GM18867 (cell line): ENCODE results near the gene DCBLD1.
"Not testable (repeated sequence)": the region's sequence is repeated elsewhere in the genome, so short reads cannot be mapped to it uniquely, and the experiment has no call there.

ENCODE experiments used
- ATAC-seq: cut with Tn5 transposase; IDR thresholded peaks from one replicate; pipeline ENCODE4 v1.9.1; 2021; ENCODE audit warnings: mild to moderate bottlenecking, moderate library complexity; ENCODE audit not compliant: unreplicated experiment

The DCBLD1 gene

DNA sequence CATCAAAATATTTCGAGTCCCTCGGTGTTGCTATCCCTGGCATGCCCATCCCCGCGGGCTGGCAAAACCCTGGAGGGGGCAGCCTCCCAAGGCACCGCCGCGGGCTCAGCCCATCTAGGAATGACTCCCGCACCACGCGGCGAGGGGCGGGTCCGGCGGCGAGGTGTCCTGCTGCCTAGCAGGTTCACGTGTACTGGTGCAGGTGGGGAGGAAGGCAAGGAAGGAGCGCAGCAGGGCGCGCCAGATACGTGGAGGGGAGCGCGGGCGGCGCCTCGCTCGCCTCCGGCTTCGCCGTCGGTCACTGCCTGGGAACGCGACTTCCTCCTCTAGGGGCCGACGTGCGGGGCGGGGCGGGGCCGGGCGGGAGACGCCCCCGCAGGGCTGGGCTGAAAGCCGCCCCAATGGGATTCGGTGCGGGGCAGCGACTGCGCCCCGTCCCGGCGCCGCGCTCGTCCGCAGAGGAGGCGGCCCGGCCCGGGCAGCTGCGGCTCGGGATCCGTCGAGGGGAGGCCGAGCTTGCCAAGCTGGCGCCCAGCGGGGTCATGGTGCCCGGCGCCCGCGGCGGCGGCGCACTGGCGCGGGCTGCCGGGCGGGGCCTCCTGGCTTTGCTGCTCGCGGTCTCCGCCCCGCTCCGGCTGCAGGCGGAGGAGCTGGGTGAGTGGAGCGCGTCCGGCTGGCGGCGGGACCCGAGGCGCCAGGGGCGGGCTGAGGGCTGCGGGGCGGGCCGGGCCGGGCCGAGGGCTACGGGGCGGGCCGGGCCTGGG, at the start of gene DCBLD1:
TSS of gene DCBLD1 (plus strand) at position 435 of the 764 bp plus-strand sequence. CDS start at position 543, 108 bp downstream.
- ATAC-seq, result peak; percentile 75

DNA sequence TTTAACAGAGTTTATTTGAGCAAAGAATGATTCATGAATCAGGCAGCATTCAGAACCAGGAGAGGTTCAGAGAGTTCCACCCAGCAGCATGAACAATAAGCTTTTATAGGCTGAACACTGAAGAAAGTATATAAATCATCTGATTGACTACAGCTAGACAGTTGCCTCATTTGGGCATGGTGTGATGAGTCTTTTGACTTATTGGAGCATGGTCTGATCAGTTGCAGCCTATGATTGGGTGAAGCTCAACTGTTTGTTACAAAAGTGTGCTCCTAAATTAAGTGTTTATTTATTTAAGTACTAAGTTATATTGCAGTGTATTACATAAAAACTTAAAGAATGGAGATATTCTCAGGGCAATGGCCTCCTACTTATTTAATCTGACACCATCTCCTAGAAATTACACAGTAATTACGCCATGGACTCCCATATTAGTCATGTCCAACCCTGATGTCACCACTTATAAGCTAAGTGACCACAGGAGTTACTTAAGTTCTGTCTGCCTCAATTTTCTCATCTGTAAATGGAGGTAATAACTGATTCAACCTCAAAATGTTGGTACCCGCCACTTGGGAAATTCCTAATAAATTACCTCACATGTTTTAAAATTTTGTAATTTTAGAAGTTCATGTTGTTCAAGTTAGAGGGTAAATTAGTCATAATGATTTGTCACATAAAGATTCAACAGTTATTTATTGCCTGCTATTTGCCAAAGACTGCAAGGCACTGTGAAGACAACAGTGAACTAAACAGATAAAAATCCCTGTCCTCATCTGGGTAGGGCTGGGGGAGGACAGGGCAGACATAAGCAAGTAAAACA, 41.6 kb upstream of the DCBLD1 start:
- ATAC-seq, result no peak

DNA sequence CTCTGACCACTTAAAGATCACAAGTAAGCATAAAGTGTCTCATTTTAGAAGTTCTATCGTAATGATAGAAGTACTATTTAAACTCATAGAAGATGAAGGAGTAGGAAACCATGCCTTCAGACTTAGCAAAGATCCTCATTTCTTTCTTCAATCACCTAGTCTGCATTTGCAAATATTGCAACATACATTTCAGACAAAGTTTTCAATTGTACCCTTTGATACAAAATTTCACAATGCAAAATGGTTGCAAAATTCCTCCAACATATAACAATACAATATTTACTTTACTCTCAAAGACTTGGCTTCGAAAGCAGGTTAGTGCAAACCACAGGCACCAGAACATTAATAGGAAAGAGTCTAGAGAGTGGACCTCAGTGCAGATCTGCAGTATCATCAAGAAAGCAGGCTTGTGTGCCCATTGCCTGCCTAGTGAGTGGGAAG, 40.6 kb upstream of the DCBLD1 start:
- no peak for ATAC-seq

DNA sequence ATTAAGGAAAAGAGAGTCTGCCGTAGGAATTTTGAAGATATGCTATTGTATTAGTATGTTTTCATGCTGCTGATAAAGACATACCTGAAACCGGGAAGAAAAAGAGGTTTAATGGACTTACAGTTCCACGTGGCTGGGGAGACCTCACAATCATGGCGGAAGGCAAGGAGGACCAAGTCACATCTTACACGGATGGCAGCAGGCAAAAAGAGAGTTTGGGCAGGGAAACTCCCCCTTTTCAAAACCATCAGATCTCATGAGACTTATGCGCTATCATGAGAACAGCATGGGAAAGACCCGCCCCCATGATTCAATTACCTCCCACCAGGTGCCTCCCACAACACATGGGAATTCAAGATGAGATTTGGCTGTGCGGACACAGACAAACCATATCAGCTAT, 40.2 kb upstream of the DCBLD1 start:
- not testable (repeated sequence) for ATAC-seq

DNA sequence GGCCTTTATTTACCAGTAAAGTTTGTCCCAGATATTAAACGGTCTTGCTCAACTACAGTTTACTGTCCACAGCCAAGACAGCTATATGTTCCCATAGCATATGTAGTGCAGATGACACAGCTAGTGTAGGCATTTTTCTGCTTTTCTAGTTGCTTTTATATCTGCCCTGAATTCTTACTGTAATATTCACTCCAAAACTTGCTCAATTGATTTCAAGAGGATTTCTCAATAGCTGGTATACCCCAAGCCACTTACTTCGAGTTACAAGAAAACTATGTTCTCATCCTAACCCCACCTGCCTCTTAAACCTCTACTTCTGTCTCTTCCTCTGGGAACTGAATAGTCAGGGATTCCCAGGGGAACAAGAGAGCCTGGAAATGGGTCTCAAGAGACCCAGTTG, 37.9 kb upstream of the DCBLD1 start:
- no peak for ATAC-seq

DNA sequence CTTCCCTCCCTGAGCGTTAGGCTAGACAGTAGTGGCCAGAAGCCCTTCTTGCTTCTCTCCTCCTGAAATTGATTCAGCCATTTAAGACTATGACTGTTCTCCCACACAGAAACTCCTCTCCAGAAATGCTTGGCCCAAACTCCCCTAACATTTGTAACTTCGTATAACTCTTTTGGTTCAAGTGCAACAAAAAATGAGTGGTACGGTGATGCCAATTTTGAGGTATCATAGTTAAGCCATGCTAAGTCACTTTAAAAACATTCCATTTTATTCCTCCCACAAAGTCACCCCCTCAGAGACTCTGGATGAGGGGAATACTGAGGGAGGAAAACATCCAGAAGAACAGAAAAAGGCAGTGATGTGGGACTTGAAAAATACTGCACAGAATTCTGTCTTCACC, 35.6 kb upstream of the DCBLD1 start:
- no peak for ATAC-seq

DNA sequence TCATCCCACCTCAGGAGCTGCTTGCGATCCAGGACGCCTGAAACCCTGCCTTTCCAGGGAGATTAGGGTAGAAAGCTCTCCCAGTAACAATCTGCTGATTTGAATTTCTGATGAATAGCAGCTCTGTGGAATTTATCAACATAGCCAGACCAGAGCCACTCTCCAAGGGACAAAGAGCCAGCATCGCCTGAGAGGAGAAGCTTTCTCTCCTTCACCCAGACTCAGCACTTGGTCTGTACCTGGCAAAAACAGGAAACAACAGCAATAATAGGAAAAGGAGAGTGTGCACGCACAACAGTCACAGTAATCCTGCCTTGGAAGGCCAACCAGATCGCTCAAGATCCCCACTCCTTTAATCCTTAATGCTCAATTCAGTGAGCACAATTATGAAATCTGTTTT, 34.5 kb upstream of the DCBLD1 start:
- no peak for ATAC-seq

DNA sequence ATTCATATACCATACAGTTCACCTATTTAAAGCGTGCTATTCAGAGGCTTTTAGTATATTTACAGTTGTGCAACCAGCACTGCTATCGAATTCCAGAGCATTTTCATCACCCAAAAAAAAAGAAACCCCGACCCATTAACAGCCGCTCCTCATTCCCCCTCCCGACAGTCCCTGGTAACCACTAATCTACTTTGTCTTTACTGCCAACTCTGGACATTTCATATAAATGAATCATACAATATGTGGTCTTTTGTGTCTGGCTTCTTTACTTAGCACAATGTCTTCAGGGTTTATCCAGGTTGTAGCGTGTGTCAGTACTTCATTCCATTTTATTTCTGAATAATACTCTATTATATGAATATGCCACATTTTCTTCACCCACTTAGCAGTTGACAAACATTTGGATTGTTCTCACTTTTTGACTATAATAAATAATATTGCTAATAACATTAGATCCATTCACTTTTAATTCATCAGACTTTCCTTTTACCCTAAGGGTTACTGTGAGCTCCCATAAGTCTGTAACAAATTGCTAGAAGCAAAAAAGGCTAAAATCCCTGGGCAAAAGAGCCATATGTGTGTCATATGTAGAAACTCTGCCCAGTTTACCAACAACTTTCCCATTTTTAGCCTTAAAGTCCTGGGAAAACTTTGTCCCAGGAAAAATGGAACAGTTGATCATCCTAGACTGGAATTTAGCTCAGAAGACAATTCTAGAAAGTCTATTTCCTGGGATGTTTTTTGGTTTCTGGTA, 33.6 kb upstream of the DCBLD1 start:
- no peak for ATAC-seq

DNA sequence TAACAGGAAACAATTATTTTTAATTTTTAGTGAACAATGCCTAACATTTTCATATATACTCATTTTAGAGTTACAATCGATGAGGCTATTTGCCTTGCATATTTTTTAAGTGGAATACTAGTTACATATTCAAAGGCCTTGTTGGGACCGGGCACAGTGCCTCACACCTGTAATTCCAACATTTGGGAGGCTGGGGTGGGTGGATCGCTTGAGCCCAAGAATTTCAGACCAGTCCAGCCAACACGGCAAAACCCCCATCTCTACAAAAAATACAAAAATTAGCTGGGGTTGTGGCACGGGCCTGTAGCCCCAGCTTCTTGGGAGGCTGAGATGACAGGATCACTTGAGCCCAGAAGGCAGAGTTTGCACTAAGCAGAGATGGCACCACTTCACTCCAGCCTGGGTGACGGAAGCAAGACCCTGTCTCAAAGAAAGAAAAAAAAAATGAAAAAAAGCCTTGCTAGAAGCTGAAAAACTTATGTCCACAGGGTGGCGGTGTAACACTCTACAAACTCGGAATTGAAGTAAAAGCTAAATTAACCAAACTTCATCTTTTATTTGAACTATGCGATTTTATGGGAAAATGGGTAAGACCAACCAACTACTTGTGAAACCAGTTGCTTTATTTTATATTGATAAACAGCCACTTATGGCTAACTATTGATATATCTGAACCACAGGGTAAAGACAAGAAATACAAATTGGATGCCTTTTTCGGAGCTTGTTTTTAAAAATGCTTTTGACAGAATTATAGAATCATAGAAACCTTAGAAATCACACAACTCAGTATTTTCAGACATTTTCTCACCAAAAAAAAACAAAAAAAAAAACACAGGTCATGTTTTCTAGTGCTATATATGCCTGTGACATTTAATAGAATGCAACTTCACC, 32.7 kb upstream of the DCBLD1 start:
- ATAC-seq, result no peak

DNA sequence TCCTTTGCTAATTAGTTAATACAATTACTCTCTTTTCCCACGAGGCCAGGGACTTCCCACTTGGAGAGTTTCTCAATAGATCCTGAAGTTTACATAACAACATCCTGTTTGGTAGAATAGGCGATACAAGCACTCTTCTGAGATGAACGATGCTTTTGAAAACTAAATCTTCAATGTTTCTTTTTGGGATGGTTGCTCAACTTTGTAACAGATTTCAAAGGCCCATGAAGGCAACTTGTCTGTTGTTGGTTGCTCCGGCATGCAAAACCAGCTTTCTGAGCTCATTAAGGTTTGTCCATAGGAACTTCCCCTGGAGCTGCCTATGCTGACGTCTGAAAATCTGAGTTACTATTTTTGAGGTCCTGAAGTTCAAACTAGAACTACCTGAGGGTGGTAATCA, 30.8 kb upstream of the DCBLD1 start:
- no peak for ATAC-seq

DNA sequence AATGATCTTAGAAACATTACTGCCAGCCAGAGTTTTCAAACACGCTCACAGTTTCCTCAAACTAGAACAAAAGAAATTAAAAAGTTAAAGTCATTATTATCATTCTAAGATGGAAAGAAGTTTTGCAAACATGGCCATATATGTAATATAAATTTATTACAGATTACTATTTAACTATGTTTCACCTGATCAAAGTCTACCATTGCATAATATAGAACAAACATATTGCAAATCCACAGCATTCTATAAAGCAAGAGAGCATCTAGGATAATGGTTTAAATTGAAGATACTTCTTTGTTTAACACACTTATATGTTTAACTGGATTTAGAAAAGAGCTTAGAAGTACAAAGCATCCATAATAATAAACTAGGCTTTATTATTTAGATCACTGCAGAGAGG, 26.2 kb upstream of the DCBLD1 start:
- no peak for ATAC-seq

DNA sequence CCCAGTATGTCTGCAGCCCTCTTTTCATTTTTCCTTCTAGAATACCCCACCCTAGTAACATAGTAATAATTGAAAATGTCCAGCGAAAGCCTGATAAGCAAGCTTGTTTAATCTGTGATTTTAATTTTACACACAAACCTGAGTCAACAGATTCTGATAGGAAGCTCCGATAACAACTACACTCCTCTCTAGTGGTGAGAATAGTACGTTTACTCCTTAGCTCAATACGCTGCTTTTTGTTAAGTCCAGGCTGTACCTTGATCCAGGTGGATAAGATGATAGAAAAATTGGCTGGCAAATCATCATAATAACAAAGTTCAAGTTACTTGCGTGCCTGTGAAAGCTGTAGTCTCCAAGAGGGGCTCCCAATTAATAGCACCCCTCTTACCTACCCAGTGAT, 25.5 kb upstream of the DCBLD1 start:
- no peak for ATAC-seq

DNA sequence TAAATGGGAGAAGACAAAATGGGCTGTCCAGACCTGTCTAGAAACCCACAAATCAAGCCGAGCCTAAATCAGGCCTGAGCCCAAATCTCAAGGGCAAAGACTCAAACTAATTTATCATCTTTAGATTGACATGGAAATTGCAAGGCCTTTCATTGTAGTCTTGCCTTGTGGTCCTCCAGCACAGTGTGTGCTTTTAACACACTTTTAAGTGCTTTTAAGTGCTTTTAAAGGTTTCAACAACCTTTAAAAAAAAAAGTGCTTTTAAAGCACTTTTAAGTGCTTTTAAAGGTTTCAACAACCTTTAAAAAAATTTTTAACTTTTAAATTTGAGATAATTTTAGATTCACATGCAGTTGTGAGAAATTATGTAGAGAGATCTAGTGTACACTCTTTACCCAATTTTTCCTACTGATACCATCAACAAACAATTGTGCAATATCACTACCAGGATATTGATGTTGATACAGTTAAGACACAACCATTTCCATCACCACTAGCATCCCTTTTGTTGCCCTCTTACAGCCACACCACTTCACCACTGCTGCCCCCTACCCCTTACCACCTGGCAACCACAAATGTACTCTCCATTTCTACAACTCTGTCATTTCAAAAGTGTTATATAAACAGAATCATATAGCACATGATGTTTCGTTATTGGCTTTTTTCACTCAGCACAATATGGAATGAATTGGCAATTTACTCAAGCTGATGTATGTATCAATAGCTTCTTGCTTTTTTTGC, 23.1 kb upstream of the DCBLD1 start:
- ATAC-seq, result no peak

DNA sequence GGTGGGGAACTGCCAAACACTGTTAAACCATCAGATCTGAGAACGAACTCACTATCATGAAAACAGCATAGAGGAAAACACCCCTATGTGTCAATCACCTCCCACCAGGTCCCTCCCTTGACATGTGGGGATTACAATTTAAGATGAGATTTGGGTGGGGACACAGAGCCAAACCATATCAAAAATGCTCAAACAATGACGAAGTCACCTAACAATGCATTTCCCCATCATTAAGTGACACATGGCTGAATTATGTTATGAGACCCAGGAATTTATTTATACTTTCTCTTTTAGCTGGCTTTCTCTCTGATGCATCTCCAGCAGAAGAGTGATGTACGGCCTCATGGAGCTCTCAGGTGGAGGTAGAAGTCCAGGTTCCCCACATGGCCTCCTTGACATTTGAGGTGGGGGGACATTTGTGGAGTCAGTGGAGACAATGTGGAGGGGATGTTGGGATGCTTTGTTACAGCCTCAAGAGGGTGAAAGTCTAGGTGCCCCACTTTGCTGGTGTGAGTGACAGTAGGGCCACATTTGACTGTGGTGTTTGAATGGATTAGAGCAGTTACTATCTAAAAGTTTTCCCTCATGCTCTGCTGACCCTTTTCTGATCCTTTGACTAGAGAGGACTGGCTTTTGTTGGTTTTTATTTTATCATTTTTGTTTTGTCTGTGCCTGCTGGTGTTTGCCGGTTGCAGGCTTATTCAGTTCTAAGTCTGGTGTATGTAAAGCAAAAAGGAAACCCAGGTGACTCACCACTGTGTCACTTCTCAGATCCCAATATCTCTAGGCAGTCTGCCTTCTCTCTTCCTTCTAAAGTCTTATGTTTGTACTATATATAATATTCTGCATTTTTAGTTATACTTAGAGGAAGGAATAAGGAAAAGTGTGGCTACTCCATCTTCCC, 18.5 kb upstream of the DCBLD1 start:
- ATAC-seq, result peak; percentile 85

DNA sequence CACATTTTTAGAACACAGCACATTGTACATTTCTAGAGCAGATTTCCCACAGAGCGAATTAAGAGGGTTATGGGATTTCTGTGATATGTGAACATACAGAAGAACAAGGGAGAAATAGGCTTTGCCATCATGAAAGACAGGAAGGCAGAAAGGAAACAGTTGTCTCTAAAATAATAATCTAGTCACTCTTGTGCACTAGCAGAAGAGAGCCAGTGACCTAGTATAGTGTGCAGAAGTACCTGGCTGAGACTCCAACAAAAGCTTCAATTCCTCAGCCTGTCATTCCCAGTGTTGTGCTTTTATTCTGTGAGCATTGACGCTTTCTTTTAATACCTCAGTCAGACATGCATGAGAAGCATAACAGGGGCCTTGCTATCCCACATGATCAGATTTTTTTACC, 17.8 kb upstream of the DCBLD1 start:
- no peak for ATAC-seq

DNA sequence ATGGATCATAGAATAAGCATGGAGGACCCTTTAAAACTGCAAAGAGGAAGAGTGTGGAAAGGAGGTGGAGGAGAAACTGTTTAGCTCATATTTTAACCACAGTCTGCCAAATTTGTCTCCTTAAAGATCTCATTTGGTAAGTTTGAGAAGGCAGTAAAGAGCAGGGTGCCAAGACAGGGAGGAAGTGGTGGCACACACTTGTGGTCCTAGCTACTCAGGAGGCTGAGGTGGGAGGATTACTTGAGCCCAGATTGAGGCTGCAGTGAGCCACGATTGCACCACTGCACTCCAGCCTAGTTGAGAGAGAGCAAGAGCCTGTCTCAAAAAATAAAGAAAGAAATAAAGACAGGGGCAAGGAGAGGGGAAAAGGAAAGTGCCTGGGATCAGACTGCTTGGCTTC, 16.8 kb upstream of the DCBLD1 start:
- ATAC-seq, result no peak

DNA sequence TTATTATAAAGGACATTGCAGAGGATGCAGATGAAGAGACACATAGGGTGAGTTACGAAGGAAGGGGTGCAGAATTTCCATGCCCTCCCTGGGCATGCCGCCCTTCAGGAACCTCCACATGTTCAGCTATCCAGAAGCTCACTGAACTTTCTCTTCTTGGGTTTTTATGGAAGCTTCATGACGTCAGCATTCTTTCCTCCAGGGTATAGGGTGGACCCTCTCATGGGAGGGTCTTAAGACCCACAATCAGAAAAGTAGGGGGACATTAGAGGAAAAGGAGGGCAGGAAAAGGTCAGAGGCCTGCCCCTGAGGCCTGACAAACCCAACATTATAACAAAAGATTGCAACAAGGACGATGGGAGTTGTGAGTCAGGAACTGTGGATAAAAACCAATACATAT, 14.6 kb upstream of the DCBLD1 start:
- ATAC-seq, result no peak

DNA sequence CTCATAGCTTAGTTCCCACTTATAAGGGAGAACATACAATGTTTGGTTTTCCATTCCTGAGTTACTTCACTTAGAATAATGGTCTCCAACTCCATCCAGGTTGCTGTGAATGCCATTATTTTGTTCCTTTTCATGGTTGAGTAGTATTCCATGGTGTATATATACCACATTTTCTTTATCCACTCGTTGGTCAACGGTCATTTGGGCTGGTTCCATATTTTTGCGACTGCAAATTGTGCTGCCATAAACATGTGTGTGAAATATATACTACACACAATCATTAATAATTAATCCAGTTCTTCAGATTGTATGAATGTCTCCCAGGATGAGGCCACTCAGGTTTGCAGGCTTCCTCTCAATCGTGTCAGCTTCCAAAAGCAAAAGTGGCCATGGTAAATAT, 13.9 kb upstream of the DCBLD1 start:
- not testable (repeated sequence) for ATAC-seq

DNA sequence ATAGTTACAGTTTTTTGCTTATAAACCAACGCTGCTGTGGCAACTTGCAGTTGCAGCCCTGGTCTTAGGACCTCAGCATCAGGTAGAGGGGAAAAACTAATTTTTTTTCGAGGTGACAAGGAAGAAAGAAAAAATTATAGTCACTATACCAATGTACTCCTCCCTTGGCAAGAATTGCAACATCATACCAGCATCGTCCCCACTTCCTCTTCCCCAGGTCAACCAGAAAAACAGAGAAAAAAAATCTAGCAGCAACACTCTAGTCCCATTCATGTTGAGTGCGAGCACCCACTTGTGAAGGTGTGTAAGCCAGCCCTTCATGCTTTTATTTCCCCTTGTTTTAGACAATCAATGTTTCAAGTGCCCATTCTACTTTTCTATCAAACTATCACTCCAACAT, 13.1 kb upstream of the DCBLD1 start:
- peak; percentile 60 for ATAC-seq
